Lower leg skin (tissue), 3 donors: ENCODE results near the gene RNF5.

Experiments
- POLR2A ChIP-seq, 2 donors: fragments of 450-650 bp; IDR thresholded peaks; one replicate each; pipeline ENCODE4 v1.6.1; 2016 to 2017; ENCODE audit warnings: antibody characterized with exemption in 2 of 2, mild to moderate bottlenecking in 1 of 2, moderate library complexity in 1 of 2
- TF ChIP-seq, protein P1 (sequence below), 3 donors: fragments of 450-650 bp; IDR thresholded peaks; one replicate each; pipeline ENCODE4 v1.5.1; 2016; ENCODE audit warnings: antibody characterized with exemption in 3 of 3, mild to moderate bottlenecking in 3 of 3, moderate library complexity in 2 of 3

GRCh38 chr6:32179766-32180405 lies 1.7 kb downstream of the RNF5 start:
- TF ChIP-seq, protein P1, sequence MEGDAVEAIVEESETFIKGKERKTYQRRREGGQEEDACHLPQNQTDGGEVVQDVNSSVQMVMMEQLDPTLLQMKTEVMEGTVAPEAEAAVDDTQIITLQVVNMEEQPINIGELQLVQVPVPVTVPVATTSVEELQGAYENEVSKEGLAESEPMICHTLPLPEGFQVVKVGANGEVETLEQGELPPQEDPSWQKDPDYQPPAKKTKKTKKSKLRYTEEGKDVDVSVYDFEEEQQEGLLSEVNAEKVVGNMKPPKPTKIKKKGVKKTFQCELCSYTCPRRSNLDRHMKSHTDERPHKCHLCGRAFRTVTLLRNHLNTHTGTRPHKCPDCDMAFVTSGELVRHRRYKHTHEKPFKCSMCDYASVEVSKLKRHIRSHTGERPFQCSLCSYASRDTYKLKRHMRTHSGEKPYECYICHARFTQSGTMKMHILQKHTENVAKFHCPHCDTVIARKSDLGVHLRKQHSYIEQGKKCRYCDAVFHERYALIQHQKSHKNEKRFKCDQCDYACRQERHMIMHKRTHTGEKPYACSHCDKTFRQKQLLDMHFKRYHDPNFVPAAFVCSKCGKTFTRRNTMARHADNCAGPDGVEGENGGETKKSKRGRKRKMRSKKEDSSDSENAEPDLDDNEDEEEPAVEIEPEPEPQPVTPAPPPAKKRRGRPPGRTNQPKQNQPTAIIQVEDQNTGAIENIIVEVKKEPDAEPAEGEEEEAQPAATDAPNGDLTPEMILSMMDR (IDR thresholded peaks at IDR 0.05): no peak
- no peak for TF ChIP-seq POLR2A (IDR thresholded peaks at IDR 0.05)
